ENCODE data around the gene TALDO1.

TALDO1 gene

DNA sequence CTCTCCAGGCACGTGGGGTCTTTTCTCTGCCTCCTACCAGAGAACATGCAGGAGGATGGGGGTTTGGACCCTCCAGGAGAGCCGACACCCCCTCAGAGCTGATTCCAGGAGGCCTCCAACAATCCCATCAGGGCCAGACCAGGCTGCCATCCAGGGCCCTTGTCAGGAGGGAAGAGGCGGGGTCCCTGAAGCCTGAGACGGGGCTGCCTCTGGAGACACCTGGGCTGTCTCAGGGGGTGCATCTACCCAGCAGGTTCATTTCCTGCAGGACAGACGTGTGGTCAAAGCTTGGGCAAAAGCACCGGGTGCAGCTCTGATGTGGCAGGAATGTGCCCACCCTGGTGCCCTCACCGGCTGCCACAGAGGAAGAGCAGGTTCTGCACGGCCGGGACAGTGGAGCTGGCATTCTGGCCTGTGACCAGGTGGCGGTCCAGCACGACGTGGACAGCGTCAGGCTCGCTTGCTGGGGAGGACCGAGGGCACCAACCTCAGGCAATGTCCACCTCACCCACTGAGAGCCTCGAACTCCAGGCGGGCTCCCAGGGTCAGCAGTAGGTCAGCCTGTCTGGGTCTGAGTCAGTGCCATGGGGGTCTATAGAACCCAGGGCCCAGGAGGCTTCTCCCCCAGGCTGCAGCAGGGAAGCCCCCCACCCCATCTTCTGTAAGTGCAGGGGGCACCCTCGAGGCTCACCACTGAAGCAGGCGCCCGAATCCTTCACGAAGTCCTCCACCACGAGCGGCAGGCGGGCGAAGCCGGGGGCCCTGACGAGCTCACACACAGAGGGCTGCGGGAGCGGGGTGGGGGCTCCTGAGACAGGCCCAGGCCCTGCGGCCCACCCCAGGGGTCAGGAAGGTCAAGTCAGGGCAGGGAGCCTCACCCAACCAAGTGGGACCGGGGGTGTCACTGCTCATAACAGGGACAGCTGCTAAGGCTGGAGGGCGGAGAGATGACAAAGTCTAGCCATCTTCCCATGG is 23.7 kb downstream of the TALDO1 start:
- DNase-seq: no peak

DNA sequence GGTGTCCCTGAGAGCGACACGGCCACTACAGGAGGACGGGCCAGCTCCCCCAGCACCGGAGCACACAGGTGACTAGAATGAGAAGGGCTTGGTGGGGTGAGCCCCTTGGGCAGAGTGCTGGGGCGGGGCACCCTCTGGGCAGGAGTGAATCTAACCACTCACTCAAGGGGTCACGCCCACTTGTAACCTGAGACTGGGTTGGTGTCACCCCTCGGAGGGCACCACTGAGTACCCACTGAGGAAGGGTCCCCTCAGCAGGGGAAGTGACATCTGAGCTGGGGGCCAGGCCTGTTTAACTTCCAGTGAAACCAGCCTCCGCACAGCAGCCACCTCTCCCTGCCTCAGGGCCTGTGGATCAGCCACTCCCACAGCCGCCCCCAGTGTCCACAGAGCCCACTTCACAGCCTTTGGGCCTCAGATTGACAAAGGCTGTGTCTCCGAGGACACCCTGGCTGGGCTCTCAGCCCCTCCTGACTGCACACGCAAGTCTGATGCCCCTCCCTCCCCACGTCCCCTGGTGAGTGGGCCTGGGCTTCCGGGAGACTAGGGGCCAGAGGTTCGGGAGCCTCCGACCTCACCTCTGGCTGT is 24.4 kb downstream of the TALDO1 start:
- DNase-seq: no peak

DNA sequence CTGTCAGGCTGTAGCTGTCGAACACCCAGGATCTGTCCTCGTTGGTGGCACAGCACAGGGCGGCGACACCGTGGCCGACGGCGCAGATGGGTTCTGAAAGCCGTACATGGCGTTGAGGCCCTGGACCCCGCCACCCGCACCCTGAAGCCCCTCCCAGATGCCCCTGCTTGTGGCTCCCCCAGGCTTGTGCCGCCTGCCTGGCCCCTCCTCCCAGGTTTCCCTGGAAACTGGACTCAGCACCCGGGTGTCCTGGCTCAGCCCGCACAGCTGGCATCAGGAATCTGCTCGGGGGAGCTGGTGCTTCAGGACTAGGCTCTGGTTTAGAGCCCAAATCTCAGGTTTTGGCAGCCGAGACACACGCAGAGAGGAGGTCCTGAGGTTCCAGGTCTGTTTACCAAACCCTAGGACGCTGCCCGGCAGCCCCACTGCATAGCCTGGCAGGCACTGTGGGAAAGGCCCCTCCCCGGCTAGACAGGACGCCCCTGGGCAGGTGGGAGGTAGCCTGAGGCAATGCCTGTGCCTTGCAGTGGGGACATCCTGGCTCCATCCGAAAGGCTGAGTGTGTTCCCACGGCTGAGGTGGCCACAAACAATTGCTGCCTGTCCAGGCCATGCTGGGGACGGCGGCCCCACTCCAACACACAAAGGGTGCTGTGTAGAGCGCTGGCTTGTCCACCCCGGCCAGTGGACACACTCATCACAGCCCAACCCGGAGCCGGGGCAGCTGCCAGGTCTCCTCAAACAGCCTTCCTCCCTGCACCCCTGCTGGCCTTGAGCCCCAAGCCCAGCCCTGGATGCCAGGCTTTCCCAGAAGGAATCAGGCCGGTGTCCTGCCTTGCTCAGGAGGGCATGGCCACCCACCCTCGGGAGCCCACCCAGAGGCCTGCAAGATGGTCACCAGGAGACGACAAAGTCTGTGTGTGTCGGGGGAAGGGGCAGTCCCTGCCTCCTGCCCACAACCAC is 25.4 kb downstream of the TALDO1 start:
- DNase-seq: no peak

DNA sequence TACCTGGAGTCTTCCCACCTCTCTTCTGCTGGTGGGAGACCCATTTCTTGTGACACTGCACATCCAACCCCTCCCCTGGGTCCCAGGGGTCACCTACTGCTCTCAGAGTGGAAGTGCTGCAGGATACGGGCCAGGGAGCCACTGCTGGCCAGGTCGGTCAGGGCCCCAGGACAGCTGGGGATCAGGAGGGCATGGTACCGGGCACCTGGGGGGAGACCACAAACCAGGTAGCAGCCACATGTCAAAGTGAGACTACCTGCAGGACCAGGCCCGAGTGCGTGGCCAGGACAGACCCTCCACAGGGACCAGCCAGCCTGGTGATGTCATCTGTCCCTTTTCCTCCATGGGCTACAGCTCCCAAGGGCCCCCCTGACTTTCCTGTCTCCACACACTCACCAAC is 26.2 kb downstream of the TALDO1 start:
- DNase-seq: no peak

DNA sequence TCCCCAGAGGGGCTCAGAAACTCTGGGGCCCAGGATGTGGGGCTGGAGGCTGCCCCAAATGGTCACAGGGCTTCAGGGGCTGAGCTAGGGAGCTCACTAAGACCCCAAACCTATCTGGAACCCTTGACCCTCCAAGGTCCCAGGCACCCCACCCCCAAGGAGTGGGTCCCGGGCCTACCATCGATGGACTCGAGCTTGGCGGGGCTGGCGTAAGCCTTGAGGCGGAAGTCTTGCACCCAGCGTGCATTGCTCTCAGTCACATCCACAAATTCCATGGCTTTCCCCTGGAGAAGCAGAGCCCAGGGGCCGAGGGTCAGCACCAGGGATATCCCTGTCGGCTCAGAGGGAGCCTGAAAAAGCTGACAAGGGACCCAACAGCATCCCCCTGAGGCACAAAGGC is 26.6 kb downstream of the TALDO1 start:
- no peak for DNase-seq

DNA sequence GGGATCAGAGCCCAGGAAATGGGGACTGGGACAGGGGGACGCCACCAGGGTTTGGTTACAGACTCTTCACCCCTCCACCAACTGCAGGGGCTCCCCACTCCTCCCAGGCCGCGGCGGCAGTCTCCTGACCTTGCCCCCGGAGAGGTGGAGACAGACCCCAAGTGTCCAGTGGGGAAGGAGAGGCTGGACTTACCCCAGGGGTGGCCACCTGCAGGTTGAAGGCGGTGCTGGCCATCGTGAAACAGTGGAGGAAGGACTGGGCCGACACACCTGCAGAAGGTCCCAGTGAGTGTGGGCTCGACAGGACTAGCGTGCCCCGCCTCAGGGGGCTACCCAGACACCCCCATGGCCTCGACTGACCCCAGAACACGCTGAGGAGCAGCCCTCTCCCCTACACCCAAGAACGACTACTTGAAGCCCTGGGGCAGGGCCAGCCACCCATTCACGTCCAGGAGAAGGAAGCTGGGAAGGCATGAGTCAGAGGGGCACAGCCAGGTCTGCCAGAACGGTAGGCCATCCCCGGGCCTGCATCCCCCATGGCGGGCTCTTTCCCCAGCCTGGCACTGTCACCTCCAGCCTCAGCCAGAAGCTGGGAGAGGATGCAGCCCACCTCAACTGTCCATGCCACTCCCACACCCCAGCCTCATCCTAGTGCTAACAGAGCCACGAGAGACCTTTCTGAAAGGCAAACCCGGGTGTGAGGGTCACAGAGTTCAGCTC is 27.8 kb downstream of the TALDO1 start:
- DNase-seq: no peak

DNA sequence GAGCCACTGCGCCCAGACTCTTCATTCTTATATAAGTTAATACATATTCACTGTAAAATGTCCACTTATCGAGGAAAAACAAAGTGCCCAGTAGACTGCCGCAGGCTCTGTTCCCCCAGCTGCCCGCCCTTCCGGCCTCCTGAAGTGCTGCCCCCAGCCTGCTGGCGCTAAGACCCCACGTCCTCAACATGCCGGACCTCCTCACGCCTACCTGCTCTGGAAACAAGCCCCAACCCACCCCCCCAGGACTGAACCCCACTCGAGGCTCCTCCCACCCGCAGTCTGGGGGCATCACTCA is 28.9 kb downstream of the TALDO1 start:
- DNase-seq: no peak

DNA sequence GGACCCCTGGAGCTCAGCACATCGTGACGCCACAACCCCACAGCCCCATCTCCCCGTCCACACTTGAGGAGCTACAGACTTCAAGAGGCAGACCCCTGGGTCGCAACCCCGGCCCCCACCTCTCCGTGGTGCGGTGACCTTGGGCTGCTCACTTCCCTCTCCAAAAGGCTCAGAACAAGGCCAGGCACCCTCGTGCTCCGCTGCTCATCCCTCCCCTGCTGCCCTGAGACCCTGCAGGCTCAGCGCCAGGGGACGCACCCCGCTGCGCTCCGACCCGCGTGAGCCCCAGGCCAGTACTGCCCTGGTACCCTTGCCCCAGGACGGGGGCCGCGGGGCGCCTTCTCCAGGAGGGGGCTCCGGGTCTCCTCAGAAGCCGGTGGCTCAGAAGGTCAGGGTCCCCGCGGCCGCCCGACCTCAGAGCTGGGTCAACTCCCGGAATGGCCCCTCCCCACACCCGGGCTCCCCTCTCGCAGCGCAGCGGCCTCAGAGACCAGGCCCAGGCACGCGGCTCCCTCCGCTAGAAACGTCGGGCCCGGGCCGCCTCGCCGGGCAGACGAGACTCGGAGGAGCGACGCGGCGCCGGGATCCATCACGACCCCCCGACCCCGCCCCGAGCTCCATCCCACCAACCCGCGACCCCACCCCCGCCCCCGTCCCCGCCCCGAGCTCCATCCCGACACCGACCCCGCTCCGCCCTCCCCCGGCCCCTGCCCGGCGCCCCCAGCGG is 29.5 kb downstream of the TALDO1 start:
- DNase-seq: peak; percentile 32

DNA sequence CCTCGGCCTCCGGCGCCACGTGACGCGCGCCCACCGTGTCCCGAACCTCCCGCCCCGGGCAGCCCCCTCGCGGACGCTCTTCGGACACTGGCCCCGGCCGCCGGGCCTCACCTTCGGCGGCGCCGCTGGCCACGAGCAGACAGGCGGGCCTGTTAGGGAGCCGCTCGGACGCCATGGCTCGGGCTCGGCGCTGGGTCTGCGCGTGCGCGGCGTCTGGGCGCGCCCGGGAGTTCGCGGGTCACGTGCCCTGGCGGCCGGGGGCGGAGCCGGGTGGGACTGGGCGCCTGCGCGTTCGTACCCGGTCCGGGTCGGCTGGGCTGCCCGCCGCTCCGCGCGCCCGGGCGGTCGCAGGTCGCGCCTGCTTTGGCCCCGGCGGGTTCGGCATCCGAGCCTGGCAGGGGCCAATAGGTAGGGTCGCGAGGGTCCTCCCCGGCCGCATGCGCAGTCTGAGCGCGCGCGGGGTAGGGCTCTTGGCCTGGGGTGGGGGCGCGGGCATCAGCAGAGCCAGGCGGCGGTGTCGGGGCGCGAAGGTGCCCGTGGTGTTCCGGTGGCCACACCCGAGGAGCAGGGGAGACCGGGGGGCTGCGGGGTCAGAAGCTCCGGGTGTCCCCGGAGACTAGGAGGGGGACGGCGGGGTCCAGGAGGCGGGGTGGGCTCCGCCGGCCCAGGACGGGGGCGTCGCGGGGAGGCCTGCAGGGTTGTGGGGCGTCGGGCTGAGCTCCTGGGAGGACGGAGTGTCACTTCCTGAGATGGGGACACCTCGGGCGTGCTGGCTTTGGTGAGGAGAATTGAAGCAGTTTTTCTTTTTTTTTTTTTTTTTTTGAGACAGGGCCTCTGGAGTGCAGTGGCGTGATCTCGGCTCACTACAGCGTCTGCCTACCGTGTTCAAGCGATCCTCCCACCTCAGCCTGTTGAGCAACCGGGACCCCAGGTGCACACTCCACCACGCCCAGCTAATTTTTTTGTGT is 30.3 kb downstream of the TALDO1 start, which contains the start of gene GATD1:
GATD1 (minus strand) TSS at position 200 of the 968 bp plus-strand sequence; CDS start at position 175, 25 bp downstream.
- DNase-seq: peak; percentile 95

DNA sequence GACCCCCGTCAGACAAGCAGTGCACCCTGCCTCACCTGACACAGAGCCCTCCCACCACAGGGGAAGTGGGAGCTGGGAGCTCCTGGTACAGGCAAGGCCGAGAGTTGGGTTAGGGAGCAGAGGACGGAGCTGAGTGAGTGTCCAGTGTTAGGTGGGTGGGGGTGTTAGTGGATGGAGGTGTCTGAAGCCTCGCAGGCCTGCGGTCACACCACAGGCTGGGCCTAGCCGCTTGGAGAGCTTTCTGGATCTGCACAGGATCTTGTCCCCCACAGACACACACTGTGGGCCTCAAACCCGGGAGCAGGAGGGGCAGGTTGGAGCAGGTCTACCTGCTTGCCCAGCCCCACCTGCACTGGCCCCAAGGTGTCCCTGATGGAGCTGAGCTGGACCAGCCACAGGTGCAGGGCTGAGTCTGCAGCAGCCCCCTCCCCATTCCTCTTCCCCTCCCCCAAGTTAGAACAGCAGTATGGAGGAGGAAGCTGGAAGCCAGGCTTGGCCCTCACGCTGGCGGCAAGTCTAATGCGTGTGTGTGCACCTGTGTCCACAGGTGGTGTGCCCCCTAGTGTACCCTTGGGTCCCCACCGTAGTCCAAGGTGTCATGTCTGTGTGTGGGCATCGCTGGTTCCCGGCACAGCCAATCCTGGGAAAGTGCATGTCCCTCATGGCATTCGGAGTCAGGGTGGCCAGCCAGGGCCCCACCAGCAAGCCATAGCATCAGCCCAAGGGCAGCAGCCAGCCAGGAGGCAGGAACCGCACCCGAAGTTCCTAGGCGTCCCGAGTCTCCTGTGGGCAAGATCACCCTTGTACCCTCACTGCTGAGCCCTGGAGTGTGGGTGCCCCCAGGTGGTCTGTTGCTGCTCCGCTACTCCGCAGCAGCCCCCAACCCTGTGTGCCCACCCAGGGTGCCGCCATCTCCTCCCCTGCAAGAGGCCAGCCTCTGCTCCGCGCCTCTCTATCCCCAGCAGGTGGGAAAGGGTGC is 32.0 kb downstream of the TALDO1 start:
- DNase-seq: no peak

DNA sequence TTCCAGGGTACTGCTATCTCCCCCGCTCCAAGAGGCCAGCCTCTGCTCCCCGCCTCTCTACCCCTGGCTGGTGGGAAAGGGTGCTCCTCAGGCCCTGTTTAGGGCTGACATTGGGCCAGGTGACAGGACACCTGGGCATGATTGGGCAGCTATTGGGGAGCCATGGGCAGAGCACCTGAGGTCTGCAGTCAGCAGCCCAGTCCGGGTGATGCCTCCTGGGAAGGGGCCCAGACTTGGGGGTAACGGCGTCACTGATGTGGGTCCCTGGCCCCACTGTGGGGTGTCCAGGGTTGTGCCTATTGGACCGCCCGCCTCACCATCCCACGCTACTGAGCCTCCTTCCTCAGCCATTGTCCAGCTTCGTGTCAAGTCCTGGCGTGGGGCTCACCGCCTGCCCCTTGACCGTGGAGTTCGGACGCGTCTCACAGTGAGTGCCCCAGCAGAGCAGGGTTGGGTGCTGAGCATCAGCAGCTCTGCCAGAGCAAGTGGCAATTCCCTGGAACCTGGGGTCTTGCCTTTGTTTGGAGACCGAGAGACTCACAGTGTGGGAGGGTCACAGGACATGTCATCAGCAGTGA is 32.8 kb downstream of the TALDO1 start:
- no peak for DNase-seq

DNA sequence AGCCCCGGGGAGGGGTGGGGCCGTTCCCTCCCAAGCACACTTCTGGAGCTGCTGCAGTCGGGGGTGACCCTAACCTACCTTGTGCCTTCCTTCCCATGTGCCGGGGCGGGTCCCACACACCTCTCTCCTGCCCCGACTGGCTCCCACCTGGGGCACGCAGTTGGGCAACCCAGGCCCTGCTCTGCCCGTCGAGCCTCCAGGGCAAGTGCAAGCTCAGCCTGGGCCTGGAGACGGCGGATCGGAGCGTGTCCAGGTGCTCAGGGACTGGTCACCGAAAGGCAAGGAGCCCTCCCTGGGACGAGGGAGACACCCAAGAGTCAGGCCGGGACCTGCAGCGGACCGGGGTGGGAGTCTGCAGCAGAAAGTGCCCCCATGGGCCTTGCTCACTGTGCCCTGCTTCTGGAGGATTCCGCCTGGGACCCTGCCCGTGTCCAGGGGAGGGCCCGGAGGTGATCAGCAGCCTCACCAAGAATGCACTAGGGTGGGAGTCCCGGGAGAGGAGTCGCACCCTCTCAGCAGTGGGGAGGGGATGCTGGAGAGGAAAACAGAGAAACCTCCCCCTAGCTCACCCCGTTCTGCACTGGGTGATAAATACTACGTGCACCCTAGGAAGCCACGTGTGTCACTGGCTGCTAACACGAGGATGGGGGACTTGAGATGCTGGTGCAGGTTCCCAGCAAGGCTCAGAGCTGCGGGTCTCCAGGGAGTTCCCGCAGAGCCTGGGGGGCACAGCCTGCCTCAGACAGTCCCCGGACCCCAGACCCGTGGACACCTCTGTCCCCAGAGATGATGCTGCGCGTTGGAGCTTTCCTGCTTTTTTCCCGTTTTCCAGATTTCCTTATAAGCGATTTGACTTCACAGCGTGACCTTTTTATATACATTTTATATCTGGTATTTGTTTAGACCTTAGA is 35.3 kb downstream of the TALDO1 start:
- DNase-seq: no peak

DNA sequence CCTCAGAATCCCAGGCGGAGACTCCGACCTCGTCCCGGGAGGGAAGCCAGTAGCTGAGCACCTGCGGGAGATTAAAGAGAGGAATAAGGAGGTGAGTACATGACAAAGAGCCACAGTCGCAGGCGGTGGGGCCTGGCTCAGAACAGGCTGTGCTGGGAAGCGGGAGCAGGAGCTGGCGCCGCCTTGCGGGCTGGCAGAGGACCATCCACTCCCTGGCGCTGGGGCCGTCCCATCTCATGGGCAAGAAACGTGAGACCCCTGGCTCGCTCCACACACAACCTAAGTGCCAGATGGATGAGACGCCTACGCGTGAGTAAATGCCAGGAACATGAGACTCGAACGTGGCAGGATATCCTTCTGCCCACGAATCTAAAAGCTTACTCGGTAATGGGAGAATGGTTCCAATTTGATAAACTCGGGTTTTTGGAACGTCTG is 36.3 kb downstream of the TALDO1 start:
- DNase-seq: no peak

DNA sequence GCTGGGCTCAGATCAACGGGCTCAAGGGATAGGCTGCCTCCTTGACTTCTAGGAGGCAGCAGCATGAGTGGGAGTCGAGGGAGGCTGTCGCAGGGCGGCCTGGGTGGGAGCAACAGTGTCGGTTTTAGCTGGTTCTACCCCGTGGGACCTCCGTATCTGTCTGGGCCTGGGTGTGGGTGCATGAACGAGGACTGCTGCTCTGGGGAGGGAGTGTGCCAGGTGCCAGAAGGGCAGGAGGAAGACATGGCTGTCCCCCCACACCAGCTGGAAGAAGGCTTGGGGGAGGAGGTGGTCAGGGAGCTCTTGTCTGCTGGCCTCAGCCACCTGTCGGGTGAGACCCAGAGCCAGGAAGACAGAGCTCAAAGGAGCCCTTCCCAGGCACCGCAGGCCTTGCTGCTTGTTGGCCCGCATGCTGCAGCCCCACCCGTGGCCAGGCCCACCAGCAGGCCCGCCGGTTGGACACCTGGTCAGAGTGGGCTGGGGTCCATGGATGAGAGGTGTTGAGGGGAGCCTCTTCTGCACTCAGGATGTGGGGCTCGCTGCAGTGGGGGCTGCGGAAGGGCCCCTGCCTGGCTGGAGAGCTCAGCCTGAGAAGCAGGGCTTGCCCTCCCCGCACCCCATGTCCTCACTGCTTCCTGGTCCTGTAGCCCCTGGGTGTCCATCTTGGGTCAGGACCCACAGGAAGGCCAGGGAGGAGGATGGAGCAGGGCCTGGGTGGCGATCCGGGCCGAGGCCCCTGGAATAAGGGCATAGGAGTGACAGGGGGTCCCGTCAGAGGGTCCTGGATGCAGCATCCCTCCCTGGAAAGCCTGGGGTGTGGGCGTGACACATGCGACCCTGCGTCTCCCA is 39.2 kb downstream of the TALDO1 start:
- DNase-seq: no peak

DNA sequence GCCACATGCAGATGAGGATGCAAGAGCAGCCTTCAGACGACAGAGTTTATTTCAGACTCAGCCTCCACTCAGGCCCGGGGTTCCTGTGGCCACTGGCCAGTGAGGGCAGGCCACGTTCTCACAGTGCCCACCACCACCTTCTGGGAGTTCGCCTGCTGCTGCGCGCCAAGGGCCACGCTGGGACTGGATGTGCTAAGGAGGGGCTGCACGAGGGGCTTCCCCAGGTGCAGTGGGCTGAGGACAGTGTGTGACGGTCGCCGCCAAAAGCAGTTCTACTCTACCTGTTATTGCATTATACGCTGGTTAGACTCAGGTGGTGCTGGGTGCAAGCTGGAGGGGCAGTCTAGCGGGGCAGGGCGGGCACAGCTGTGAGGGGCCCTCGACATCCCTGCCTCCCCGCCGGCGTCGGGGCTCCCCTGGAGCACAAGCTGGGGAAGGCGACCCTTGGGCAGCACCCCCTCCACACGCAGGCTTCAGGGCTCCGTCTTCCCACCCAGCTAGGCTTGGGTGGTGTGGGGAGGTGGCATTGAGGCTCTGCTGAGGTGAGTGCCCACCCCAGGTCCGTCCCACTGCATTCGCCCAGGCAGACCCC is 39.9 kb downstream of the TALDO1 start:
- no peak for DNase-seq

DNA sequence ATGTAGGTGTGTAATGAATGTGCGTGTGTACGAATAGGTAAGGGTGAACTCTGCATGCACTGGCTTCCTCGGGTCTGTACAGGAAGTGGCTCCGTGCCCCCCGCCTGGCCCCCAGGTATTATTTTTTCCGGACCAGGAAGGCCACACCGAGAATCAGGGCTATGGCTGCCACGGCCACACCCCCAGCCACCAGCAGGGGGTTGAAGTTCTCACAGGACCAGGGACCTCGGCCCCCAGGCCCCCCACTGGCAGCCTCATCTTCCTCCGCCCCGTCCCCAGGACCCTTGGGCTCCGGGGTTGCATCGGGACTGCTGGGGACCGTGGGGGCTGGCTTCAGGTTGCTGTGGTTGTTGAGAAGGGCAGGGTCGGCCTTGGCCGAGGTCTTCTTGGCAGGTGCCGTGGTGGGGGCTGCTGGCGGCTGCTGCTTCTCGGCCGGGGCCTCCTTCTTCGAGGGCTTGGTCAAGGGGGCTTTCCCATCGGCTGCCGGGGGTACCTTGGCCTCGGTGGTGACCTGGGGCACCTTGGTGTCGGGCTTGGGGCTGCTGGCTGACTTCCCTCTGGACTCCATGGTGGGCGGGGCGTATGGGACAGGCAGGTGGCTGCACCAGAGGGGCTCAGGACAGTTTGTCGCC is 40.9 kb downstream of the TALDO1 start:
- DNase-seq: no peak
